ENCODE results near the gene PPBP. TPM values are rescaled to one million over a fixed set of nuclear protein-coding genes. Genes with fewer than 3 reads are reported as not detected.
"Not testable (repeated sequence)": the region's sequence is repeated elsewhere in the genome, so short reads cannot be mapped to it uniquely, and the experiment has no call there.

The PPBP gene
- polyA plus RNA-seq, 1 donor, result 2.8 TPM

DNA sequence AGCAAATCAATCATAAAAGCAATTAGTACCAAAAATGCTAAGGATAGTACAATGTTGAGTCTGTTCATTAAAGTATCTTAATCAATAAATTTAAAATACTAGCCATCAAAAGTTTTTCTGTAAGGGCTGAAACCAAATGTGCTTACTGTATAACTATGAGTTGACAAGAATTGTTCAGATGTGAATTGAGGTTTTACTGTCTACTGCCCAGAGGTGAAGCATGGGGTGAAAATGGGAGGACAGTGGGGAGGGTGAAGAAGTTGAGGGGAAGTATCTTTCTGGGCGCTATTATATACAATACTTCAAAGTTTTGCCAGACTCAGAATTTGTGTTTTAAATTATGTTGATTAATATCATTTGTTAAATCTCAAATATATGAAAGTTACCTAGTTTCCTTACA is 4.1 kb upstream of the PPBP start:
- no peak for DNase-seq (ENCODE audit: low read depth)

DNA sequence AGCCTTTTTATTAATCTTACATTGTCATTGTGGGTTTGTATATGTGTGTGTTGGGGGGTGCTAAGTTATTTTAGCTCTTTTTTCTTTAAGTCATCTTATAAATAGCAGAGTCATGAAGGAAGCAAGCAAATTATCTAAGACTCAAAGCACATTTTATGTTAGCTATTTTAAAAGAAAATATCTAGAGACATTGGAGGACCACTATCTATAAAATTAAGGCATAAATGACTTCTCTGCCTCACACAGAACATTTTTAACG is 3.7 kb upstream of the PPBP start:
- DNase-seq (ENCODE audit: low read depth), result no peak

DNA sequence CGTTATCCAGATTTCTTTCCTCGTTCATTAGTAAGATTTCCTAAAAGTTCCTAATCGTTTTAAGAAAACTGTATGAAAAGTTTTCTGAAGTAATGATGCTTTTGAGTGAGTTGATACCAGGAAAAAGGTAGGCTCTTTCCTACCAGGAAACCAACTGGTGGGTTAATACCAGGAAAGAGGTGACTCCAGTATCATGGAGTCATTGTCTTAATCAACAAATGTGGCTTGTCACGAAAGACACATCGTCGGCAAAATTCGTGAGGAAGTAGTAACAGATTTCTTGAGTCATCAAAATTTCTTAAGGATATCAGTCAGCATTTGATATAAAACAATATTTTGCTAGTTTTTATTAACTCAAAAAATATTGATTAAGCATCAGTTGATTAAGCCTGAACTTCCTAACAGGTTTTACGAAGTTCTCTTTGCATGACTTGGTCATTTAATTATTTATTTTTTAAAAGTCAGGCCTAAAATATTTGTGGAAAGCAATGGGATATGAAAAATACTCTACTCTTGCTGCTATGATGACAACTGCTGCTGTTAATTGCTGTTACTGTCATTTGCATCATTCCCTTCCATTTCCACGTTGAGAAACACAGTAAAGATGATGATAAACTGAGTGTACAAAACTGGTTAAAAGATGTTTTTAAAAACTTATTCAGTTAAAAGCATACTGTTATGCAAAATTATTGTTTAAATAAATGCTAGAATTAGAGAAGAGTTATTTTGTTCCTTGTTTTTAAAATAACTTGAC is 3.2 kb upstream of the PPBP start:
- no peak for DNase-seq (ENCODE audit: low read depth)

DNA sequence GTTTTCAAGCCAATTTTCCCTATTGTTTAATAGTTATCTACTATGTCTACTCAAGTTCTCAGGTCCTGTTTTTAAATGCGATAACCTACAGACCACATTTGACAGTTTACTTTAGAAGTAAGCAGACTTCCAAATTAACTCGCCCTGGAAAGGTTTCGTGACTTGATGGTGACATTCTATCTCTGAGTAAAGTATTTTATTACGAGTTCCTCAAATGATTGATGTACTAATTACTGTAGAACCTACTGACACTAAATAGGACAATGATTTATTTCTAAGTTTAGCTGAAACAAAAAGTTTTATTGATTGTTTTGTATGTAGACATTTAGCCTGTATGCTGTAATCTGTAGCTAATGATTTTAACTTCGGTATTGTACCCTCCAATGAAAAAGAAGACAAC is 1.9 kb upstream of the PPBP start:
- no peak for DNase-seq (ENCODE audit: low read depth)

DNA sequence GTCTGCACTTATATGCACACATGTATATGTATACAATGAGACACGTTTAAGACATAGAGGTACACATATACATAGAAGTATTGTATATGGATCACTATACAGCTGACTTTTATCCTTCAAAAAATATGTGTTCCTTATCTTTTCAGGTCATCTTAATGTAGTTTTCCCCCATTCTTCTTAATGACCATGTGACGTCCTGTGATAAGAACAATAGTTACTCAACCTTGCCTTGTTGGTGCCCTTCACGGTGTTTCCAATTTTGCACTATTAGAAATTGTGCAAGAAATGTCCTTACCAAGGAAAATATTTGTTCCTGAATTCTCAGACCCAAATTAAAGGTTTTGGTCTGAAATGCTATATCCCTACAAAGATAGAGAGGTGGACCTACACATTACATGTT is 1.0 kb upstream of the PPBP start:
- no peak for DNase-seq (ENCODE audit: low read depth)

DNA sequence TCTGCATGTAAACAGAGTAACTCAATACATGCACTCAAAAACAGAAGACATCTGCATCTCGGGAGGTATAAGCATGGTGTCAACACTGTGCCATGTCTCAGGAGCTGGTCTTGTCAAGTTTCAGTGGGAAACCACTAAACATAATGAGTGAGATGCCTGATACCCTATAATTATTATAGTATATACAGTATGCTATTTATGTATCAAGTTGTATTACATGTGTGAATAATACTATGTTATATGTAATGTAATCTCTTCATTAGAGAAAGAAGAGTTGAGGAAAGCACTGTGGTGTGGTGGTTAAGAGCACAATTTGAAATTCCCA is 2.5 kb downstream of the PPBP start:
- DNase-seq (ENCODE audit: low read depth), result no peak

DNA sequence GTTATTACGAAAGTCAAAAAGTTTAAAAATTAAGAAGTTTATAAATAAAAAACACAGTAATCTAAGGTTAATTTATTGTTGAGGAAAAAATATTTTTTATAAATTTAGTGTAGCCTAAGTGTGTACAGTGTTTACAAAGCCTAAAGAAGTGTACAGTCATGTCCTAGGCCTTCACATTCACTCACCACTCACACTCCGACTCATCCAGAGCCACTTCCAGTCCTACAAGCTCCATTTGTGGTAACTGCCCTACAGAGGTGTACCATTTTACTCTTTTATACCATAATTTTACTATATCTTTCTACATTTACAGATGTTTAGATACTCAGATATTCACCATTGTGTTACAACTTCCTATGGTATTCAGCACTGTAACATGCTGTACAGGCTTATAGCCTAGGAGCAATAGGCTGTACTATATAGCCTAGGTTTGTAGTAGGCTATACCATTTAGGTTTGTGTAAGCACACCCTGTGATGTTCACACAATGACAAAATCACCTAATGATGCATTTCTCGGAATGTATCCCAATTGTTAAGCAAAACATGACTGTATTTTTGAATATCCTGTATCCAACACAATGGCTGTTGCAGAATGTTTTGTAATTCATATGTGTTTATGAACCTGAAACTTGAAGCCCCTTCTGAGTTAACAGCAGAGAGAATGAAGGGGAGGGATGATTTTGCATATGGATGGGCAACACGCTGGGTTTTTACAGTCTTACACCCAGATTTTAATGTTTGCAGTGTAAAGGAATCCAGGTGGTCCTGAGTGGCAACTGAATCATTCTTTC is 3.1 kb downstream of the PPBP start:
- DNase-seq (ENCODE audit: low read depth), result no peak

DNA sequence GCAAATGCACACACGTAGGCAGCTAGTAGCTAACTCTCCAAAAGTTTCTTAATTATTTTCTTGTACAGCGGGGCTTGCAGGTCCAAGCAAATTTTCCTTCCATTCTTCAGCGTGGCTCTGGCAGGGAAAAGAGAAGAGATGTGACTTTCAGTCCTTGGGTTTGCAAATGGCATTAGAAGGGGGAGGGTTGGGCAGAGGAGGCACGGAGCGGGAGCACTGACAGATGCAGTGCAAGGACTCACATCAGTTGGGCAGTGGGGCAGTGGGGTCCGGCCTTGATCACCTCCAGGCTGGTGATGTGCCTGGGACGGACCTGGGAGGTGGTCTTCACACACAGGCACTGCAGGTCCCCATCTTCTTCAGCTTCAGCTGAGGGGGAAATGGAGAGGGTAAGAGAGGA is 6.8 kb downstream of the PPBP start:
- DNase-seq (ENCODE audit: low read depth), result not testable (repeated sequence)

DNA sequence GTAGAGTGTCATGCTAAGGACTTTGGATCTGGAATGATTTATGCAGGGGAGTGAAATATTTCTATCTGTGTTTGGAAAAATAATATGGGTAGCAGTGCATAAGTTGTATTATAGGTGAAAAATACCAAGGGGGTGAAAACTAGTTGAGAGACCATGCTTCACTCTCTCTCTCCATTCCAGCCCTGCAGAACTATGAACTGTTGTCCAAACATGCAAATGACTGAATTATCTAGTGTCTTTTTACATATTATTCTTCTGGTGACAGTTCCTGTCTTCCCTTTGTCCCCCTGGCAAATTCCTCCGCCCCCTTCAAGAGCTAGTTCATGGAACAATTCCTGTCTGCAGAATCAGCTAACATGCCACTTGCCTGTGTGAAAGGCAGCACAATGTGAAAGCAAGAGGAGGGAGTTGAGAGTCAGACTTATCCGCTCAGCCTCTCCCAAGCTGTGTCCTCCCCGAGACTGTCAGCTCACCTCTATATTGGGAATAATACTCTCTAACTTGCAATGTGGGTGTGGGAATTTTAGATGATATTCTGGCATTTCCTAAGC is 8.5 kb downstream of the PPBP start:
- no peak for DNase-seq (ENCODE audit: low read depth)

DNA sequence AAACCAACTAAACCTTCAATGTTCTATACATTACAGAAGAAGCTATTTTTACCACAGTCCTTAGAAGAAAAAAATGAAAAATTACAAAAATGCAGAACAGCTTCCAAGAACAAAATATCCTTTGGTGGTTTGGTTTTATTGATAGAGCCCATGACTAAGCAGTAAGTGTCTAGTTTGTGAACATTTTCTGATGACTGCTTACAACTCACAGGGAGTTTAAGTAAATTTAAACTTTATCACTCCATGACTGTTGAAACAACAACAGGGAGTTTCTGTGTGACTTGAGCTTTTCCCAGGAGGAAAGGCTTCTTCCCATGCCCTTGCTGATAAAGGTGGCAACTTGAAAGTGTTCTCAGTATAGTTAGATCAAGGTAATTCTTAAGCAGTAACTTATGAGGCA is 9.1 kb downstream of the PPBP start:
- no peak for DNase-seq (ENCODE audit: low read depth)

DNA sequence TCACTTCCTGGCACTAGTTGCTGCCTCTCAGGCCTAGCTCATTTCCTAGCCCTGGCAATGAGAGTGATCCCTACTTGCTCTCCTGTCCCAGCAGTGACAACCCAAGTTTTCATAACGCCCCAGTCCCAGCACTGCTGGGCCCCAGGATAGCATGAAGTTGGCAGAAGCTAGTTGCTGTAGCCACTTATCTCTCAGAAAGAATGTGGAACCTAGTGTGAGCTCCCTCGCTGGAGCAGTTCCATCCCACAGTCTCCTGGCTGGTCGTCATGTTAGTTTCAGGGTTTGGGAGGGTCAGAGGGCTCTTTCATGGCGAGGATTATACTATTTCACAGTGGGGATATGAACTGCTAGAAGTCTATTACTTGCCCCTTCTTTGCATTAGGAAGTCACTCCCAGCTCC is 11.3 kb downstream of the PPBP start:
- no peak for DNase-seq (ENCODE audit: low read depth)

DNA sequence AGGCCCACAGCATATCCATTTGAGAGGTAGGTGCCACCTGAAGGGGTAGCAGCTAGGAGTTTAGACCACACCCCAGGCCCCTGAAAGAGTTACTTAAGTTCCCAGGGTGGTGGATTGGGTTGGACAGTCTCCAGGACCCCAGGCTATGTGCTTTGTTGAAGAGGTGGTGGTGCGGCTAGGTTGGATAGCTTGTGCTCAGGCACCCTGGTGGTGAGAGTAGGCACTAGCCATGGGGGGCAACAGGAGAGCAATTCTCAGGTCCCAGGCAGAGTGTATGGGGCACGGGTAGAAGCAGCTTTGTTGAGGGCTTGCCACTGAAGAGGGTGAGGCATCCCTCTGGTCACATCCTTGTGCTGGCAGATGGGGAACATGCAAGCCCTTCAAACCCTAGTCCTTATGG is 11.8 kb downstream of the PPBP start:
- DNase-seq (ENCODE audit: low read depth), result no peak

DNA sequence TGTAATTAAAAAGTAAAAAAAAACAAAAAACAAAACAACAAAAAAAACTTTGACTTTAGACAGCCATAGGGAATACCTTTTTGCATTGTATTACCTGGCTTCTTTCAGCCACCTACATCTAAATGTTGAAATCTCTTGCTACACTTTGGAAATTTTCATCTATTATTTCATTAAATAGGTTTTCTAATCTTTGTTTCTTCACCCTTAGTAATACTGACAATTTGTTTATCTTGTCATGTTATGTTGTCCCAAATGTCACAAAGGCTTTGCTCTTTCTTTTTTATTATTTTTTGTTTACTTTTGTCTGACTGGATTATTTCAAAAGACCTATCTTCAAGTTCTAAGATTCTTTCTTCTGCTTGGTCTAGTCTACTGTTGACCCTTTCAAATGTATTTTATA is 13.6 kb downstream of the PPBP start:
- no peak for DNase-seq (ENCODE audit: low read depth)

DNA sequence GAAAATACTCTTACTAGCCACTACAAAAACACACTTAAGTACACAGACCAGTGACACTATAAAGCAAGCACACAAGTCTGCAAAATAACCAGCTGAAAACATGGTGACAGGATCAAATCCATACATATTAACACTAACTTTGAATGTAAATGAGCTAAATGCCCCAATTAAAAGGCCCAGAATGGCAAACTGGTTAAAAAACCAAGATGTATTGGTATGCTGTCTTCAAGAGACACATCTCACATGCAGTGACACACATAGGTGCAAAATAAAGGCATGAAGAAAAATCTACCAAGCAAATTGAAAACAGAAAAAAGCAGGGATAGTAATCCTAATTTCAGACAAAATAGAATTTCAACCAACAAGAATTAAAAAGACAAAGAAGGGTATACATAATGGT is 17.0 kb downstream of the PPBP start:
- no peak for DNase-seq (ENCODE audit: low read depth)

DNA sequence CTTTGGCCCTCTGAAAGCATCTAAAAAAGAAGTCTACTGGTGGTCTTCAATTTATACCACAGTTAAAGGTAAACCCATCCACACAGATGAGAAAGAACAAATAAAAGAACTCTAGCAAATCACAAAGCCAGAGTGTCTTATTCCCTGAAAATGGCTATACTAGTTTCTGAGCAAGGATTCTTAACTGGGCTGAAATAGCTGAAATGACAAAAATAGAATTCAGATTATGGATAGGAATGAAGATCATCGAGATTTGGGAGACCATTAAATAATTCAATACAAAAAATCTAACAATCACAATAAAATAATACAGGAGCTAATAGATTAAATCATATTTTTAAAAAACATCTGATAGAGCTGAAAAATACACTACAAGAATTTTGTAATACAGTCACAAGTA is 18.0 kb downstream of the PPBP start:
- DNase-seq (ENCODE audit: low read depth), result no peak

DNA sequence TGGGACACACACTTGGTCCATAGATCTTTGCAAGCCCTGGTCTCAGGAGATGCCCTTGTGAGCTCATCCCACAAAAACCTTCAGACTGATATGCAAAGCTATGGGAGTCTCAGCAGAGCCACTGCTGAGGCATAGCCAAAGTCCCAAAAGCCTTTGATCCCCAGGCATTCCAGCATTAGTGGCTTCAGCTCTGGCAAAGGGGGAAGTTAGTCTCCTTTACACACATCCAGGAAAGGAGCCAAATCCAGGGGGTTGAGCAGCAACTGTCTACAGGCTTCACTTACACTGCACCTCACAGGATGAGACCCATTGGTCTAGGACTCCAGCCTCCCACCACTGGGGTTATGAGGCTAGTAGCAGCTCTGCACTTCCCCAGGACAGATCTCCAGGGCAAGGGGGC is 20.1 kb downstream of the PPBP start:
- DNase-seq (ENCODE audit: low read depth), result no peak

DNA sequence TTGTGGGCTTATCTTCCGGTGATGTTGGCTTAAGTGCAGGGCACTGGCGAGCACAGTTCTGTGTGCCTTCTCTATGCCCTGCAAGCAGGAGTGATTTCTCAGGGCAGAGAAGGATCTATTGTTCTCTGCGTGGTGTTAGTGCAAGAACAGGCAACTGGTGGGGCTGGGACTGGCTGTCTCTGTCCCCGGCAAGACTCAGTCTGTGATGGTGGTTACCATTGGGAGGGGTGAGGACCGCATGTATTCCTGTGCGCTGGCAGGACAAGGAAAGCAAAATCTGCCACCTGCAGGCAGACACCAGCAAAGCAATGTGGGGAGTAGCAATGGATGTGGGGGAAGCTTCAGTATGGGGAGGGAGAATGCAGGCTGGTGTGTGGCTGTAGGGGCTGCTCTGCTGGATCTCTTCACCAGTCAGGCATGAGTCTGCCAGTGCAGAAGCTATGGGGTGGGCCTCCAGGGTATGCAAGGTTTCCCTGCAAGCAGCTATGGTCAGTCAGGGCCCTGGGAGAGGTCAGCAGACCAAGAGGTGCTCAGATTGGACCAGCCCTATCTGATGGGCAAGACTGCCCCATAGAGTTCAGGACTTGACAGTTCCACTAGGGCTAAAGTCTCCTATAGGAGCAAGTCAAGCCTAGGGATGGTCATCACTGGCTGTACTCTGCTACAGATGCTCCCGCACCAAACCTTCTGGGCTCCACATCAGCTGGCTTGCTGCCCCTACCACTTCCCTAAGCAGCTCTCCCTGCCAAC is 23.0 kb downstream of the PPBP start:
- DNase-seq (ENCODE audit: low read depth), result no peak

DNA sequence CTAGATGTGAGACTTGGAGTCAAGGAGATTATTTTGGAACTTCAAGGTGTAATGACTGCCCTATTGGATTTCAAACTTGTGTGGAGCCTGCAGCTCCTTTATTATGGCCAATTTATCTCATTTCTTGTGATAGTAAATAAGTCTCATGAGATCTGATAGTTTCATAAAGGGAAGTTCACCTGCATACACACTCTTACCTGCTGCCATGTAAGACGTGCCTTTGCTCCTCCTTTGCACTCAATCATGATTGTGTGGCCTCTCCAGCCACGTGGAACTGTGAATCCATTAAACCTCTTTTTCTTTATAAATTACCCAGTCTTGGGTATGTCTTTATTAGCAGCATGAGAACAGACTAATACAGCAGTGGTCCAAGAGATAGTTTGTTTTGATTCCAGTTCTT is 25.3 kb downstream of the PPBP start:
- no peak for DNase-seq (ENCODE audit: low read depth)

DNA sequence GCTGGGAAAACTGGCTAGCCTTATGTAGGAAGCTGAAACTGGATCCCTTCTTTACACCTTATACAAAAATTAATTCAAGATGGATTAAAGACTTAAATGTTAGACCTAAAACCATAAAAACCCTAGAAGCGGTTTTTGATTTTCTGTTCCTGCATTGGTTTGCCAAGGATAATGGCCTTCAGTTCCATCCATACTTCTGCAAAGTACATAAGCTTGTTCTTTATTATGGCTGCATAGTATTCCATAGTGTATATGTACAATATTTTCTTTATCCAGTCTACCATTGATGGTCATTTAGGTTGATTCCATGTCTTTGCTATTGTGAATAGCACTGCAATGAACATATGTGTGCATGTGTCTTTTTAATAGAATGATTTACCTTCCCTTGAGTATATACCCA is 28.9 kb downstream of the PPBP start:
- DNase-seq (ENCODE audit: low read depth), result not testable (repeated sequence)

DNA sequence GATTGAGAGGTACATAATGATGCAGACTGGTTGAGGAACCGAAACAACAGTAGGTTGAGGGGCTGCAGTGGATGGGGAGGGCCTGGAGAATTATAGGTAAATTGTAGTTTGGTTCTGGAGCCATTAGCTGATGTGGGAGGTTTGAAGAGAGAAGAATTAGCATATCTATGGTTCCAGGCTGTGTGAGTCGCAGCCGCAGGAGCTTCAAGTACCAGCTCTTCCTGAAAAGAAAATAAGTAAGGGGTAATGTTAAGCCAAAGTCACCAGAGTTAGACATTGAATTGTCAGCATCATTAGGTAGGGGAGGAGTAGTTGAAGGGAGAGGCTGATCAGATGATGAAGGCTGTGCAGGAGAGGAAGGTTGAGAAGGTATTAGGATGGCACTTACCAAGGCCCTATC is 35.6 kb downstream of the PPBP start:
- DNase-seq (ENCODE audit: low read depth), result no peak

DNA sequence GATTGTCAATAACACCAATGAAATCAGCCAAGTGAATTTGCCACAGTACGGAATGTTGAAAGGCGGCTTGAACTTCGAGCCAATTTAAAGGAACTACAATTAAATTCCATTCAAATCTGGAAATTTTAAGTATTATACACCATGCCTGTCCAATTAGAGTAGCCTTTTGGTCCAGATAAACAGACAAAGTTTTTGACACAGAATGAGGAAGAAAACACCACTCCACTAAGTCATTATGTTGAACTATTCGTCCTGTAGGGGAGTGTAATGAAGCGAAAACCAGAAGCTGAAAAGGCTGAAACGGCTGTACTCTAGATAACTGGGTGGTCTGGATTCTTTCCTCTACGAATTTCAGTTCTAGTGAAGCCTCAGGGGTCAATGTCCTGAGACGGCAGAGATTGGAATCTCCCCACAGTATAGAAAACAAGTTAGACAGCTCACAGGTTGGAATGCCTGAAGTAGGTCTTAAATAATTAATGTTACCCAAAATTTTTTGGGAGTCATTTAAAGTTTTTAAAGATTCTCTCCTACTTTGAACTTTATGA is 37.5 kb downstream of the PPBP start:
- DNase-seq (ENCODE audit: low read depth), result not testable (repeated sequence)

DNA sequence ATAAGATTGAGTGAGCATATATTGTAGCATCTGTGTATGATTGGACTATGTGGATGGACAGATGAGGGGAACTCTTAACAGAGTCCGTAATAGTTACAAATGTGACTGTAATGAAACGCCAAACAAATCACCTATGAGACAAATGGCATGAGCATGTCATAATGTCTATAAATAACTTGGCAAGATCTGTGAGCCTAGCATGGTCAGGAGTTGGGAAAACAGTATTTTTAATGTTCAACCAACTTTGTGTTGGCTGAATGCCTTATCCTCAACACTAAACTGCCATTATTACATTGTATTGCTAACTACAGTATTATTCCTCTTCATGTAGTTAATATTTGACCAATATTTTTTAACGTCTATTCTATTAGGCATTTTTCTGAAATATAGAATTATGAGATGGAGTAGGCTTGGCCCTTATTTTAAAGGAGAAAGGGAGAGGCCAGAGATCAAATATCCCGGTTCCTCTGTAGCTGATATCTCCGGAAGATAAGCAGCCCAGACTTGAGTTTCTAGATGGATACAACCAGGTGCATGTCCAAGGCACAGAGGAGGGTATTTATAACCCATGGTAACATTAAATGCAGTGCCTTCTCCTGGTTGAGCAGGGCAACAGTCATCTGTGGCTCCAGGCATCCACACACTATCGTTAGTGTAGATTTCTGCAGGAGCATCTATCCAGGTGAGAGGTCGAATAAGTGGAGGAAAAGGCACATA is 38.8 kb downstream of the PPBP start:
- no peak for DNase-seq (ENCODE audit: low read depth)

All from forelimb muscle (tissue), 1 donor.